NCI-H2196 treated with DMSO at 0.1 percent for 48 hours (cell line): Measurements from ENCODE around the gene C11orf21.
A peak's percentile ranks its signal among the peaks of the same experiment; 100 is the strongest.
"Not testable (repeated sequence)": the region's sequence is repeated elsewhere in the genome, so short reads cannot be mapped to it uniquely, and the experiment has no call there.

Source experiments
- DNase-seq: peaks from one replicate; lab custom pipeline; 2025; ENCODE audit not compliant: unreplicated experiment; lab: John Stamatoyannopoulos, UW

The C11orf21 gene

DNA sequence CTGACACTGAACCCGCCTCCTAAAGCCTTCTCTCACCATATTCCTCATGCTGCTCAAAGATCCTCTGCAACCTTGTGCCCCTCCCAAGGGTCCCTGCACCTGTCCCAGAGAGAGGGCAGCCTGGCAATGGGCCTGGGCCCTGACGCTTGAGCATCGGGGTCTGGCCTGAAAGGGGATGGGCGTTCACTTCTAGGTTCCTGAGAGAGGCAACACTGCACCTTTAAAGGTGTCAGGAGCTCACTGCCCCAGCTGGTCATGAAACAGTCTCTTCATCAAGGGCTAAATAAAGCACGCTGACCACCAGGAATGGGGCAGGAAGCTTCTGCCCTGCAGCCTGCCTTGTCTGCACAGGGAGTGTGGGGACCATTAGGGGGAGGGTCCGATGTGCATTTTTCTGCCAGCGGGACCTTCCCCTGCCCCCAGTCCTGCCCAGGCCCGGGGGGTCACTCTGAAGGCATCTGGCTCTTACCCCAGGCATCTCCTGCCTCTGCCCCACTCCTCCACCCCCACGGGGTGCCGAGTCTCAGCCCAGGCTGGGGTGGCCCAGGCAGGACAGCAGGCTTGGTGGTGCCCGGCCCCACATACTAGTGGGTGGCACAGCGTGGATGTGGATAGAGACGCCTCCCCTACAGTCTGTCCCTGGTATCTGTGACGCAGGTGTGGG is 3.5 kb downstream of the C11orf21 start:
- DNase-seq = no peak

DNA sequence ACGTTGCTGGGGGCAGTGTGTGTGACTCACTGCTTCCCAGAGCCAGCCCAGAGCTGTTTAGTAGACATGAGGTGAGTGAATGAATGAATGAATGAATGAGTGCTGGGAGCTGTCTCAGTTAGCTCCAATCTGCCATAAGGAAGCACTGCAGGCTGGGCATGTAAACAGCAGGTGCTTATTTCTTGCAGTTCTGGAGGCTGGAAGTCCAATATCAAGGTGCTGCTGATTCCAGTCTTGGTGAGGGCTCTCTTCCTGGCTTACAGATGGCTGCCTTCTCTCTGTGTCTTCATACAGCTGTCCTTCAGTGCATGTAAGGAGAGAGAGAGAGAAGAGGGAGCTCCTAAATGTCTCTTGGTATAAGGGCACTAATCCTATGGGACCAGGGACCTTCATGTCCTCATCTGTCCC is 4.1 kb downstream of the C11orf21 start:
- no peak for DNase-seq

DNA sequence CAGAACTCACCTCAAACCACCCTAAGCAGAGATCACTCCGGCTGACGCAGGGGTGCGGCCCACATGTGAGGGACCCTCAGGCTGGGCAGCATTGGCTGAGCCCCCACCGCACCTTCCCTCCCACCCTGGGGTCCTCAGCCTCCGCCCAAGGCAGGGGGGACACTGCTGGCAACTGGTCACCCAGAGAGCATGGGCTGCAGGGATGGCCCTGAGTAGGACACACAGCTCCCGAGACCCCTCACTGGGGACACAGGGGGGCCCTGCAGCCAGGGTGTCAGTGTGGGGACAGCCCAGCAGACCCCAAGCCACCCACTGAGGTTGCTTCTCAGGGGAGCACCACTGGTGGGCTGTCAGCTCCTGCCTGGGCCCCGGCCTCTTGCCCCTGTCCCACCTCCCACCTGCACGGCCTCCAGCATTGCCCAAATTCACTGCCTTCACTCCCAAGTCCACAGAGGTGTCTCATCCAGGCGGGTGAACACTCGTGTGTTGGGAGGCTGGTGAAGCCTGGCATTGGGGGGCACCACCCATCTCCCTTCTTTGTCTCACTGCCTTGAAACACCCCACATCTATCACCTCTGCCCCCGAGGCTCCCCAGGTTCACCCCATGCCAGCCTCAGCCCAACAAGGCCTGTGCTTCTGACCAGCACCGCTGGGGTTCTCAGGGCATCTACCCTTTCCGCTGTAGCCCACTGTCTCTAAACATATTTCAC is 4.7 kb downstream of the C11orf21 start:
- no peak for DNase-seq

DNA sequence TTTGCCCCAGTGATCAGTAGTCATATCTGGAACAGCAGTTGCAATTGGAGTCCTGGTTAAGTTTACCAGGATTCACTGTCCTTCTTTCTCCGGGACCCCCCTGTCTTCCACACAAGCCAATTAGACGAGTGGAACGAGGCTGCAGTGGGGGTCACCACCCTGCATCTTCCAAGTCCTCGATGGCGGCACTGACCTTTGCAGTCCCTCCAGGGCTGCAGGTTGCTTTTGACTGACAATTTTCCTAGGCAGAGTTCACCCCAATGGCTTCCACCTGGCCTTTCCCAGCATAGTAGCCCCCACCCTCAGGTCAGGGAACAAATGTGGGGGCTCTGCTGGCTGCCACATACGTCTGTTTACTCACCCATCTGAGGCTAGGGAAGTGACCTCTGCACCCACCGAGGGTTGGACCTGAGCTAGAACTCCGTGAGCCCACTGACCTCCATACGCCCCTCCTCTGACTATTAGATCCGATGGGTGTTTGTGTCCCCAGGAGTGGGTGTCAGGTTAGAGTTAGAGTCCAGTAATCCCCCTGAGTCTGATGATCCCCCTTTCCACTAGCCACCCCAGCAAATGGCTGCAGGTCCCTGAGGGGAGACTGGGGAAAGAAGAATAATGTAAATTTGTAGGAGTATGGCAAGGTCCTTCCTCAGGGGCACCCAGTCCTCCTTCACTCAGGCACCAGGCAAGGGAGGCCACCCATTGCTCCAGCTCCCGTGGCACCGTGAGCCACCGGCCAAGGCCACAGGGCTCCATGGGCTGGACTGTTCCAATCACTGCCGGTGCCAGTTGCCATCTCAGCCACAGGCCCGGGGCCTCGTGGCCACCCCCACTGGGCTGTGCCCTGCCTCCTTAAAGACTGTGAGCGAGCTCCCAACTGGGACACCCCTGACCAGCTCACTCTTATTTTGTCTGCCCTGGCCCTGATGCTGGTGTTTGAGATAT is 5.5 kb downstream of the C11orf21 start:
- DNase-seq = no peak

GRCh38 chr11:2294926-2295290 is 6.8 kb downstream of the C11orf21 start:
- DNase-seq = no peak

DNA sequence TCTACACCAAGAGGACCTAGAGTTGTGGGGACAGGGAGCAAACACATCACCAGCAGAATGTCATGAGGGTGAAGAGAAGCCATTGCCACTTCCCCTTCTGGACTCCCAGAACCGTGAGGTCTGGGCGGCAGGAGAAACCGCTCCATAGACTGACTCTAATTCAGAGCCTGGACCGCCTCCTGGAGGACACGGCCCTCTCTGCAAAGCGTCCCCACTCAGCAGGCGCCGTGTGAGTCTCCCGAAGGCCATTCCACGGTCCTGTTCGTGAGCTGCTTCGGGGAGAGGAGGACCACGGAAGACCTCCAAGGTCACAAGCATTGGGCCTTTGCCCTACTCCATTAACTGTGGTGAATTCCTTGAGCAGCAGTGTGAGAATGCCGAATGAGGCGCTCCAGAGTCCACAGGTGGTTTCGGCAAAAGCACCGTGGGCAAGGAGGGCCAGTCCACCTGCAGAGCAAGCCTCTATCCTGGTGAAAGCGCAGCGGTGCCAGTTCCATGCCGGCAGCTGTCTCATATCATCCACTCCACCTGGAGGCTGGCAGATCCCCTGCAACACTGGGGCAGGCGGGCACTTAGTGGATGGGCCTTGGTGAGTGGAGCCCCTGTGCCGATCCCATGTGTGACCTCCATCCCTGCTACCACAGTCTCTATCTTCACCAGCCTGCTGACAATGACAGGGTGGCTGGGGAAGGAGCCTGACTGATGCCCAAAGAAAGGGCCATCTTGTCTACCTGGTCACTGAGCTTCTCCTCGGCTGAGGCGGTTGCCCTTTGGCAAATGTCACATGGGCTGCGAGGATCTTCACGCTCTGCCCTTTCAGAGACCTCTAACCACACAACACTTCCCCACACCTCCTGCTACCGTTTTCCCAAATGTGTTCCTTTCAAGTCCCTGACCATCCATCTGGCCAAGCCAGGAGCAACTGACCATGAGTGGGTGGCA is 7.5 kb downstream of the C11orf21 start:
- DNase-seq = no peak

DNA sequence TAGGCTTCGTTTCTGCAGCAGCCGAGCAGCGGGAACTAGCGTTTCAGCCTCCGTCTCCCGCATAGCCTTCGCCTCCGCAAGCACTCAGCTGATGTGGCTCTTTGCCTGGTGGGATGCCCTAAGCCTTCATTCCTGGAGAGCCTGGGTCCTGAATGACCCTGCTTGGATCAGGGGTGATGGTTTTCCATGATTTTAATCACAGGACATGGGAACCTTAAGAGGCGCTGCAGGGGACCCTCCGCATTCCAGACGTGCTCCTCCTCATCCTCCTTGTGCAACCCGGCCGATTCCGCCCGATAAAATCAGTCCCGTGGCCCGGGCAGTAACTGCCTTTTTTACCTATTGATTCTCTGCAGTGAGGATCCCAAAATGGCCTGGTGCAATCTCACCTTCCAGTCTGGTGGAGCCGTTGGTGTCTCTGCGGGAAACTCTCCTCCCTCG is 8.2 kb downstream of the C11orf21 start:
- no peak for DNase-seq

DNA sequence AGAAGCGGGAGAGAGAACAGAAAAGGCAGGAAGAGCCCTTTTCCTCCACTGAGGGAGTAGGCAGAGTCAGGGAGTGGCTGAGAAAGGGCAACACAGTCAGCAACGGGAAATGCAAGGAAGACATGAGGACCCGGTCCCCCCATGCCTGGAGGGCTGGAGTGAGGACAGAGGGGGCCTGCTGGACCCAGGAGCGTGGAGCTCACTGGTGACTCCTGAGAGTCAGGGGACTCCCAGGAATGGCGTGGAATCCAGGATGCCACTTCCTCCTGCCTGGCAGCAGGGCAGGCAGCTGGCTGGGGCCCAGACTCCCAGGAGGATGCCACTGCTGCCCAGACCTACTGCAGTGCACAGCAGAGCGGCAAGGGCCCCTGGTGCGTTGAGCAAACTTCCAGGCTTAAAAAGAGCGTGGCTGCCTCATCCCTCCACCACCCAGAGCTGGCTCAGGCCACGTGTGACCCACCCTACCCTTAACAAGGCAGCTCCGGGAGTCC is 11.3 kb downstream of the C11orf21 start:
- peak; percentile 7 for DNase-seq

GRCh38 chr11:2289859-2290258 is 11.9 kb downstream of the C11orf21 start:
- no peak for DNase-seq

GRCh38 chr11:2289350-2289749 is 12.4 kb downstream of the C11orf21 start:
- DNase-seq = no peak

GRCh38 chr11:2287091-2287490 is 14.6 kb downstream of the C11orf21 start:
- no peak for DNase-seq

- DNase-seq = not testable (repeated sequence)
These were observed 15.4 kb downstream of the C11orf21 start for GRCh38 chr11:2286350-2286749.

- no peak for DNase-seq
These were observed 21.5 kb downstream of the C11orf21 start for GRCh38 chr11:2280208-2280607.

DNA sequence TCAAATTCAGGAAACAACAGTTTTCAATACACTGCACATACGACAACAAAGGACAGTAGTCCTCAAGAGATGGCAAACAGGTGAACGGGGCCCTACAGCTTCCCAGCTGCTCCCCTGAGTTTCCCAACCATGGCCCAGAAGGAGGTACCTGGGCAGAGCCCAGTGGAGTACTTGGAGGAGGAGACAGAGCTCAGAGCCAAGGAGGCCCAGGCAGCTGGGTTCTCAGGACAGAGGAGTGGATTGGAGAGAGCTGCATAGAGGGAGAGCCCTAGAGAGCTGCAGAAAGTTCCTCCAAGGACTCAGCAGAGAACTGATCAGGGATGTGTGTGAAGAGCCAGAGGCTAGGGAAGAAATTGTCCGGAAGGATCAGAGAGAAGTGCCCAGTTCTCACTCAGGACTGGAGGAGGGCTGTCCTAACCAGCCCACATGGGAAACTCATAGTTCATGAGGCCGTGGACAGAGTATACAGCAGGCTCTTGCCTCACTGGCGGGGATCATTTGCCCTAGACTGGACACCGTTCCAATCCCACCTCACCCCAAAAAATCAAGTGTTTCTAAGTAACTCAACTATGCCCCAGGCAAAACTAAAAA is 23.7 kb downstream of the C11orf21 start:
- no peak for DNase-seq

GRCh38 chr11:2277008-2277346 is 24.7 kb downstream of the C11orf21 start:
- DNase-seq = no peak

DNA sequence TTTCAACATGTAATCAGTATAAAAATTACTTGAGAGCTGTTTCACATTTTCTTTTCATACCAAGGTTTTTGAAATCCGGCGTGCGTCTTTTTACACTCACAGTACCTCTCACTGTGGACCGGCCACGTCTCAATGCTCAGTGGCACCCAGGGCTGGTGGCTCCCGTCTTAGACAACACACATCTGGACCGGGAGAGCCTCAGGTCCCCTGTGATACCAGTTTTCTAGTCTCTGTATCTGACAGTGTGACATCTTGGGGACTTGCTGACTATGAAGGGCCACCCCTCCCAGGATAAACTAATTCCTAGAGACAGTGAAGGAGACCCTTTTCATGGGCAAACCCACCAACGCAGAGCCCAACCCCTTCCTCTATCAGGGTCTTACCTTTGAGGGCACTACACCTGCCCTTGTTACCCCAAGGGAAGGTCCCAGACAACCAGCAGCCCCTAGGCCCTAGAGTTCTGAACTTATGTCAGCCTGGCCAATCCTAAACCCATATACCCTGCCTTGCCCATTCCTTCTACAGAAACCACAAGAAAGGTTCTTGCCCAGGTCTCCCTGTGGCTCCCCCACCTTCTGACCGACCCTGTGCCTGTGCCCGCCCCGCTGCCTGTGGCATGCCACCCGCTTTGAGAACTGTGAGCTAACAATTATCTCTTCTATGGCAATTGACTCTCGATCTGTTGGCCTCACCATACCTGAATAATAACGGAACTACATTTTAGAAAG is 25.3 kb downstream of the C11orf21 start:
- DNase-seq = no peak

DNA sequence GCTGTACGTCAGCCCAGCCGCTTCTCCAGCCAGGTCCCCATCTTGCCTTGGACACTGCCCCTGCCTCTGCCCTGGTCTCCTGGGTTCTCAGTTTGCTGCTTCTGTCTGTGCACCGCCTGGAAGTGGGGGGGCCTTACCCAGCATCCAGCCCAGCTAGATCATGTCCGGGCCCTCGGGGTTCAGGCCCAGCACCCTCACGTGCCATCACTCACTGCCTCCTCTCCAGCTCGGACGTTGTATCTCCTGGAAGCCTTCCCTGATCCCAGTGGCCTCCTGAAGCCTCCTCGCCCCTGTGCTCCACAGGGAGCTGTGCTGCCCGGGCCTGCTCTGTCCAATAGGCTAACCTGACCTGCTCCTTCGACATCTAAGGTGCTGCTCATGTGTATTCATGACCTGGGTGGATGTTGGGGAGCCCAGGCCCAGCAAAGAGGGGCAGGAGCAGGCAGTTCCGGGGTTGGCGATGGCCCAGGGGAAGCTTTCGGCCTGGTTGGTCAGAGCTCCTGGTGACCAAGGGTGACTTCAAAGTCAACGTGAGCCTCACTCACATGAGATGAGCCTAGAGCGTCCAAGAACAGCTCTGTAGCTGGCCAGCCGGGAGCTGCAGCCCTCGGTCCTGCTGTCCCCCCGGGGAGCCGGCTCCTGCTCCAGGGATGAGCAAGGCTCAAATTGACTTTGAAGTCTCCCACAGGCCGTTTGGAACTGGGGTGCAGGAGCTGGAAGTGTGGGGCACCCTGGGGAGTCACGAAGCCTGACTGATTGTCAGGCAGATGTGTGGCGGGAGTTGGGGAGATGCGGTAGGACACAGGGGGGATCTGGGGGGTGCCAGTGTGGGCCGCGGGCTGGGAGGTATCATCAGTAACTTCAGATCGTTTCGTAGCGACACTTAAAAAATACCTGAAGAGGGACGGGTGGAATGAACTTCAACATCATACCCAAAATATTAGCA is 26.1 kb downstream of the C11orf21 start:
- no peak for DNase-seq

DNA sequence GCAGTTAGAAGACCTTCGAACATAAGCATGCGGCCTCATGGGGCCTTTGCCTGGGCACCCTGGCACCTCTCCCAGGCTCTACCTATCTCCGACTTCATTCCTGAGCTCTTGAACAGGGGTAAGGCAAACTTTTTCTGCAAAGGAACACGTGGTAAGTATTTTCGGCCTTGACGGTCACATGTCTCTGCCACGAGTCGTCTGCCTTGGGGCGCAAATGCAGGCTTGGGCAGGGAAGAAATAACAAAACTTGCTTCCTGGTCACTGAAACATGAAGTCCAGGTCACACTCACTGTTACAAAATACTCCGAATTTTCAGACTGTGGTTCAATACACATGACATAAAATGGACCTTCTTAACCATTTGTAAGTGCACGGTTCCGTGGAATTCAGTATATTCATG is 27.9 kb downstream of the C11orf21 start:
- no peak for DNase-seq
